Left ventricle myocardium superior (tissue), 1 donor: ENCODE data around the gene GPLD1. TPM values are rescaled to one million over a fixed set of nuclear protein-coding genes. Genes with fewer than 3 reads are reported as not detected.

Source experiments
- ATAC-seq: fragments of 200-7000 bp; cut with Tn5 transposase; one replicate; pipeline ENCODE4 v1.9.1; 2020; ENCODE audit warnings: mild to moderate bottlenecking, moderate library complexity
- DNase-seq: peaks from one replicate; pipeline ENCODE4 v3.0.0-alpha.2; 2020
- intact Hi-C: fragments of 100-400 bp; cut with micrococcal nuclease; formaldehyde crosslinking; loops from one replicate; pipeline ENCODE4 v1.11.0; 2022
- total RNA-seq: library from RNA; stranded (reverse); fragmentation: NEBNext Ultra II Directional; extraction: Animal tissue kit (Norgen Biotek cat#: 25700); gene quantifications from one replicate; pipeline ENCODE4 v1.2.1, GENCODE V29; 2021
- donor health status: DM: no; HTN: yes; CAD: no; lungs with severe emphysema.

Gene GPLD1
- total RNA-seq, 1 donor from 2014 or later = 1.1 TPM

- intact Hi-C loops = no loop called here
- no peak for ATAC-seq
- DNase-seq = no peak
Measured at GRCh38 chr6:24472181-24472580, 17.2 kb downstream of the GPLD1 start.

GRCh38 chr6:24469811-24470210, 19.6 kb downstream of the GPLD1 start:
- no peak for ATAC-seq
- no peak for DNase-seq
- intact Hi-C loops = no loop called here

- intact Hi-C loops = no loop called here
- ATAC-seq (no peak), DNase-seq (no peak)
Measured at GRCh38 chr6:24464253-24465038, 24.9 kb downstream of the GPLD1 start.

GRCh38 chr6:24460966-24461365, 28.4 kb downstream of the GPLD1 start:
- ATAC-seq = no peak

GRCh38 chr6:24458941-24459340, 30.4 kb downstream of the GPLD1 start:
- no peak for ATAC-seq
- DNase-seq = no peak
- intact Hi-C loops = no loop called here

More at GRCh38 chr6:24460966-24461365, 28.4 kb downstream of the GPLD1 start:
- intact Hi-C loops = no loop called here
- no peak for DNase-seq

- intact Hi-C loops = no loop called here
- ATAC-seq = no peak
Measured at GRCh38 chr6:24458134-24458533, 31.2 kb downstream of the GPLD1 start.

GRCh38 chr6:24455061-24455460, 34.3 kb downstream of the GPLD1 start:
- intact Hi-C loops = no loop called here
- no peak for DNase-seq
- ATAC-seq = no peak

More at GRCh38 chr6:24458134-24458533, 31.2 kb downstream of the GPLD1 start:
- DNase-seq = no peak

GRCh38 chr6:24454452-24454851, 34.9 kb downstream of the GPLD1 start:
- ATAC-seq = no peak
- DNase-seq = no peak
- intact Hi-C loops = no loop called here

GRCh38 chr6:24453921-24454320, 35.5 kb downstream of the GPLD1 start:
- intact Hi-C loops = no loop called here
- no peak for ATAC-seq
- no peak for DNase-seq

- intact Hi-C loops = no loop called here
- ATAC-seq (no peak), DNase-seq (no peak)
Measured at GRCh38 chr6:24451581-24452388, 37.6 kb downstream of the GPLD1 start.

GRCh38 chr6:24448828-24449525, 40.4 kb downstream of the GPLD1 start:
- DNase-seq = no peak
- no peak for ATAC-seq
- intact Hi-C loops = no loop called here

GRCh38 chr6:24448396-24448795, 41.0 kb downstream of the GPLD1 start:
- intact Hi-C loops = no loop called here
- DNase-seq = no peak
- no peak for ATAC-seq

- no peak for ATAC-seq
- DNase-seq = no peak
- intact Hi-C loops = no loop called here
Measured at GRCh38 chr6:24446670-24447069, 42.7 kb downstream of the GPLD1 start.

- ATAC-seq = no peak
- intact Hi-C loops = no loop called here
- DNase-seq = no peak
Measured at GRCh38 chr6:24445704-24446103, 43.7 kb downstream of the GPLD1 start.

GRCh38 chr6:24444588-24444987, 44.8 kb downstream of the GPLD1 start:
- intact Hi-C loops = no loop called here
- no peak for DNase-seq
- no peak for ATAC-seq

GRCh38 chr6:24441599-24441904, 47.8 kb downstream of the GPLD1 start:
- ATAC-seq = no peak
- intact Hi-C loops = no loop called here
- DNase-seq = no peak

GRCh38 chr6:24440897-24441598, 48.3 kb downstream of the GPLD1 start:
- intact Hi-C loops = no loop called here
- ATAC-seq (no peak), DNase-seq (no peak)

- DNase-seq = no peak
- ATAC-seq = no peak
- intact Hi-C loops = no loop called here
Measured at GRCh38 chr6:24439858-24440539, 49.4 kb downstream of the GPLD1 start.

GRCh38 chr6:24436979-24437378, 52.4 kb downstream of the GPLD1 start:
- ATAC-seq (no peak), DNase-seq (no peak)
- intact Hi-C loops = no loop called here
